Brain pericyte (primary cell): ENCODE data around the gene KRT38.

Source experiments
- DNase-seq: peaks from one replicate; pipeline ENCODE4 v3.0.0-alpha.2; 2012; ENCODE audit warnings: low read depth, low spot score

Gene KRT38

GRCh38 chr17:41440531-41441033 lies at the start of gene KRT38:
Gene KRT38, minus strand, starts transcription at chr17:41440983. Its CDS starts 62 bp downstream, at chr17:41440921.
- no peak for DNase-seq

- no peak for DNase-seq
Measured at GRCh38 chr17:41489531-41489930, 48.7 kb upstream of the KRT38 start, which contains the start of gene KRT36. Gene KRT36, minus strand, starts transcription at chr17:41489910. Its CDS starts 46 bp downstream, at chr17:41489864.

GRCh38 chr17:41486809-41487530 lies 46.2 kb upstream of the KRT38 start:
- no peak for DNase-seq

DNA sequence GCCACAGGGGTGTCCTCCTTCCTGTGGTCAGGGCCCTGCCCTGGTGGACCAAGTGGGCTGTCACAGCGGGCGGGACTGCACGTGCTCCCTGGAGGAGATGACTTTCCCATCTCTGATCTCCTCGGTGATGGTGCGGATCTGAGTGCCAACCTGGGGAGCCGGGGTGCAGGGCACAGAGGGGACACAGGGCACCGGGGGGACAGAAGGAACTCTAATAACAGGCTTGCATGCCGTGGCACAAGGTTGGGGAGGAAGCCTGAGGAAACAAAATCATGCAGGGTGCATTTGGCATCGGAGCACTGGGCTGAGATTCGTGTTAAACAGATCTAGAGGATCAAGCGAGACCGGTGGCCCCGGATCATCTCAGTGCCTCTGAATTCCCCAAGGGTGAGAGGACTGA lies 45.5 kb upstream of the KRT38 start:
- no peak for DNase-seq

- DNase-seq, result no peak
Measured at GRCh38 chr17:41484920-41485904, 44.4 kb upstream of the KRT38 start.

DNA sequence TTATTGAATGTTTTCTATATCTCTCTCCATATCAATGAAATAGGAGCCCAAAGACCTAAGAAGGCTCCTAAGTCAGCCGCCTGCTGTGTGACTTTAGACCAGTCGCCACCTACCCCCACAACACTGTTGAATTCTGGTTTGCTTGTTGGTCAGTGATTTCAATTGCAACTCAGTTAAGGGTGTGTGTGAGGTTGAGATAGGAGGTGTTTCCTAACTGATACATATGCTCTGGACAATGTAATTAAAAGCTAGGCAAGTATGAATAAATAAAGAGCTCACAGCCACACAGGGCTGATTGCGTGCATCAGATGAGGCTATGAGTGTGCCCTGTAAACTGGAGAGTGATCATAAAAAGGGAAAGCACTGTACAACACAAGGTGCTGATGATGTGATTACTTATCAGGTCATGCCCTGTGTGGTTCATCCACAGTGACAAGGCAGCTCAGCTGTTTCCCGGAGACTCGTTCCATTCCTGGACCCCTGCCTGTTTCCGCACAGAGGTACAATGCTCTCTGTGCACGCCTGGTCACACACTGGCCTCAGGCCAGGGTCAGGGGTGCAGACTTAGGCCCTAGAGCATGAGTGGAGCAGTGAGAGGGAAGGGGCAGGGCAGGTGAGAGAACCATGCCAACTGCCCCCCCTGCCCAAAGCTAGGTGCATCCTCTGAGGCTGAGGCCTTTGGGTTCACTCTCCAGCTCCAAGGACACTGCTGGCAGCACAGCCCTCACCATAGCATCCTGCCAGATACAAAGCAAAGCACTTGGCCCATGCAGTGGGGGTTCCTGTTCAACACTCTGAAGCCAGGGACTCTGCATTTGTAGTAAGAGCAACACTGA lies 43.4 kb upstream of the KRT38 start:
- no peak for DNase-seq

- DNase-seq, result no peak
Measured at GRCh38 chr17:41483531-41483930, 42.7 kb upstream of the KRT38 start.

GRCh38 chr17:41481036-41481435 lies 40.3 kb upstream of the KRT38 start, which contains the start of gene KRT35:
Gene KRT35, minus strand, starts transcription at chr17:41481151. Its CDS starts 54 bp downstream, at chr17:41481097.
- no peak for DNase-seq

GRCh38 chr17:41480581-41480980 lies 39.8 kb upstream of the KRT38 start:
- no peak for DNase-seq

DNA sequence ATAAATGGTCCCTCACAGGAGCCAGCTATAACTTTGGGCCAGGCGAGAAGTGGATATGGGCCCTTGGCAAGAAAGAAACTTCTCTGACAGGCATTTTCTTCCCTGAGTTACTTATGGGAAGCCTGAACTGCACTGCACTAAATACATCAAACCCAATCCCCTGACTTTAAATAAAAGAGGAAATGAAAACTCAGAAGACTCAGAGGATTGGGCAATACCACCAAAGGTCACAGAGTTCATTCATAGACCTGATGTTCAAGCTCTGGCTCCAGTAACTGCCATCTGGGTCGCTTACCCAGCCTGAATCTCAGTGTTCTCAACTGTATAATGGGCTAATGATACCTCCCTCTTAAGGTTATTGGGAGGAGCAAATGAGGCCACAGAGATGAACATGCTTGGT lies 39.4 kb upstream of the KRT38 start:
- no peak for DNase-seq

- no peak for DNase-seq
Measured at GRCh38 chr17:41478237-41478636, 37.5 kb upstream of the KRT38 start.

DNA sequence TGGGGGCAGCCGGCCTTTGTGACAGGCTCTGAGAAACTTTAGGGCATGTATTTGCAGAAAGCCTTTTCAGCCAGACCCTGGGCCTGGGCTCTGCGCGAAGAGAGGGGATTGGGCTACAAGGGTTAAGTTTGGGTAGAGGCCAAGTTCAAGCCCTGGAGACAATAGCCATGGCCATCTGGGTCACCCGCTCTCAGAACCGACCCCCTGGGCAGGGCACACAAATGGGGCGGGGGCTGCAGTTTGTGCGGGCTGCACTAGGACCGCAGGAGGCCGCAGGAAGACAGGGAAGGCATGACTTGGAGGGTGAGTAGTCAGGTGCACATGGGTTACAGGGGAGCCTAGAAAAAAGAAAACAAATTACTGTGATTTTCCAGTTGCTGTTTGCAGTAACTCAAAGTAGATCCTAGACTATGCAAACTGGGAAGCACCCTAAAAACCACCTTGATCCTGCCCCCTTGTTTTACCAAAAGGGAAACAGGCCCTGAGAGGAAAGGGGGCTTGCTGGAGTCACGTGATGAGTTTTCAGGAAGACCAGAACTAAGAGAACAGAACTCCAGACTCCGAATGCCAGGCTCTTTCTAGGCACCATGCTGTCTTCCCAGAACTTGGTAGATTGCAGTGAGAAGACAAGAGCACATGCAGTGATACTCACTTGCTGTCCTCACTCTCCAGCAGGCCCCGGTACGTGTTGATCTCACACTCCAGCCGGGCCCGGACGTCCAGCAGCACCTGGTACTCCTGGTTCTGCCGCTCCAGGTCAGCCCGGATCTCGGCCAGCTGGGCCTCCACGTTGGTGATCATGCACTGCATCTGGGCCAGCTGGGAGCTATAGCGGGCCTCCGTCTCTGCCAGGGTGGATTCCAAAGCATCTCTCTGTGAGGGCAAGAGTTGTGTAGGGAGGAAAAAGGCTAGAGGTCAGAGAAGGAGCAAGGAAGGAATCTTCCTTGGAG lies 36.4 kb upstream of the KRT38 start:
- no peak for DNase-seq

- DNase-seq, result no peak
Measured at GRCh38 chr17:41475421-41475820, 34.6 kb upstream of the KRT38 start.

DNA sequence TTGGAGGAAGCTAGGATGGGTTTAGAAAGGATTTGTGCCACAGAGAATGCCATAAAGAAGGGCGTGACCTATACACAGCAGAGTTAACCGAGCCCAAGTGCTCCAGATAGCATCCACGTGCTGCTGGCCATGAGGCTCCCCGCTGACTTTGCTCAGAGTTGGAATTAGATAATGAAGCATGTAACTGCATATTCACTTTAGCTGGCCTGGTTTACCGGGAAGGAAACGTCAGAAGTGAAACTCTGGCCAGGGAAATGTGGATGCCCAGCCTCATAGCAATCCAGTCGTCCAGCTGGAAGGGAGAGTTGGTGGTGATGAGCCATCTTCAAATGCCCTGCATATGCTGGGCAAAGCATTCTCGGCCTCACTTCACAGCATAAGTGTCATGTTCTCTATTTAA lies 34.1 kb upstream of the KRT38 start:
- DNase-seq, result no peak

DNA sequence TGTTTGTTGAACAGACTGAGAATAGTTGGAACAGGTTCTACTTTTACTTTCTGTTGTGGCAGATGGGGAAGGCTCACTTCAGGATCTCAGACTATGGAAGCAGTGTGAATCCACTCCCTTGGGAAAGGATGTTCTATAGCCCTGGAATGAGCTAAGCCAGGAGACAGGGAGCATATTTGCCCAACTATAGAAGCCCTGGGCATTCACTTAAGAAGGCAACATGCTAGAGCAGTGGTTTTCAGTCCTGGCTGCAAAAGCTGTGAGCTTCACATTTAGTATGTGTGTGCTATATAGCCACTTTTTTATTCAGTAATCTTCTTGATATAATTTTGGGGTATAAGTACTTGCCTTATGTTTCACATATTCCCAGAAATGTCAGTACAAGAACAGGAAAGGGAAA lies 27.6 kb upstream of the KRT38 start:
- no peak for DNase-seq

- no peak for DNase-seq
Measured at GRCh38 chr17:41467561-41467960, 26.8 kb upstream of the KRT38 start.

DNA sequence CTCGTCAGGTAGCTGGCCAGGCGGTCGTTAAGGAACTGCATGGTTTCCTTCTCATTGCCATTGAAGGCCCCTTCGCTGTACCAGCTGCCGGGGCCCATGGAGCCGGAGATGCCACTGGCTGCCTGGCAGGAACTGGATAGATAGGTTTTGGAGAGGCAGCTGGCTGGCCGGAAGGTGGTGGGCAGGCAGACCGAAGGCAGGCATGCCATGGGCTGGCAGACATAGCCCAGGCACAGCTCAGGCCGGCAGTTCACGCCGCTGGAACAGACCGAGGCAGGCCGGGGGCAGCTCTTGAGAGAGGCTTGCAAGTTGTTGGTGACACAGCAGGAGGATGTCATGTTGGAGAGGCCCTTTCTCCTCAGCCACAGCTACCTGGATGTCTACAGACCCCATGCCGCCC lies 26.2 kb upstream of the KRT38 start, which contains the start of gene KRT32:
Gene KRT32, minus strand, starts transcription at position 399 of the 400 bp plus-strand sequence. Its CDS starts 61 bp downstream, at position 338.
- DNase-seq, result no peak

- no peak for DNase-seq
Measured at GRCh38 chr17:41464682-41465081, 23.9 kb upstream of the KRT38 start.

DNA sequence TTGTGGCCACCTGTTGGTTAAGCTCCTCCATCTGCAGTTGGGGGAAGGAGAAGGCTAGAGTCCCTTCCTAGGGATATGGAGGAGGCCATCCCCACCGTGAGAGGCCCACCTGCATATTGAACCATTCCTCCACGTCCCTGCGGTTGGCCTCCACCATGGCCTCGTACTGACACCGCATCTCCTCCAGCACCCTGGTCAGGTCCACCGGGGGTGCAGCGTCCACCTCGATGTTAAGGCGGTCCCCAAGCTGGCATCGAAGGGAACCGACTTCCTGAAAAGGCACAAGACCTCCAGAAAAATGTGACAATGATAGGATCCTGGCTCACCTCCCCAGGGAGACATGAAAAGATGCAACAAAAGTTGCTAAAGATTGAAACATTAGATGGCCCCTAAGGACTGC lies 23.4 kb upstream of the KRT38 start:
- no peak for DNase-seq

GRCh38 chr17:41463746-41464145 lies 23.0 kb upstream of the KRT38 start:
- DNase-seq, result no peak
